HEK293 (cell line): ENCODE results near the gene PIGB.

Source experiments
- CTCF ChIA-PET: fragments of 350-600 bp; formaldehyde crosslinking; extraction: SDS; loops from one replicate; lab custom pipeline; 2021; ENCODE audit warnings: antibody characterized with exemption; lab: Yijun Ruan, JAX
- POLR2A ChIA-PET: fragments of 300-600 bp; formaldehyde crosslinking; extraction: SDS; loops from one replicate; lab custom pipeline; 2020; ENCODE audit warnings: antibody characterized with exemption, inconsistent platforms; lab: Yijun Ruan, JAX
- H3K27ac ChIP-seq: fragments of 200-500 bp; sonication (Bioruptor generic); 2 replicates; pipeline ENCODE4 v1.5.1; 2014; ENCODE audit warnings: low read depth, low read length, control low read depth, inconsistent platforms; ENCODE audit errors: extremely low read depth
- H3K36me3 ChIP-seq, 2 experiments: fragments of 200-500 bp in 1 of 2; sonication (Bioruptor generic) in 1 of 2; 1 replicate in 1 of 2; 2 replicates in 1 of 2; pipeline ENCODE4 v1.5.1; 2014 to 2017; ENCODE audit warnings: inconsistent platforms in 2 of 2, low read length in 2 of 2; ENCODE audit not compliant: control insufficient read depth in 2 of 2, insufficient read depth in 1 of 2
- H3K4me1 ChIP-seq: fragments of 200-500 bp; sonication (Bioruptor generic); 2 replicates; pipeline ENCODE4 v1.5.1; 2014; ENCODE audit warnings: mild to moderate bottlenecking, low read length, inconsistent platforms; ENCODE audit not compliant: control insufficient read depth, insufficient read depth
- H3K4me3 ChIP-seq: 2 replicates; pipeline ENCODE4 v1.5.1; 2011; ENCODE audit warnings: low read depth, mild to moderate bottlenecking, control low read depth, low read length, moderate library complexity
- H3K9me3 ChIP-seq: fragments of 200-500 bp; sonication (Bioruptor generic); 2 replicates; pipeline ENCODE4 v1.5.1; 2014; ENCODE audit warnings: low read depth, low read length, inconsistent platforms; ENCODE audit not compliant: control insufficient read depth, insufficient read depth
- HOXC10 ChIP-seq: sonication (generic); formaldehyde crosslinking; IDR thresholded peaks from 2 replicates; pipeline ENCODE4 v1.8.1; 2023; ENCODE audit warnings: mild to moderate bottlenecking, missing genetic modification reagents
- KLF10 ChIP-seq: fragments of 450-650 bp; IDR thresholded peaks from 2 replicates; pipeline ENCODE4 v1.5.1; 2018; ENCODE audit warnings: missing biosample characterization, mild to moderate bottlenecking, missing genetic modification characterization
- SP7 ChIP-seq: fragments of 450-650 bp; formaldehyde crosslinking; IDR thresholded peaks from 2 replicates; pipeline ENCODE4 v1.5.1; 2016; ENCODE audit warnings: missing biosample characterization, missing genetic modification characterization
- ZBTB8A ChIP-seq: fragments of 450-650 bp; formaldehyde crosslinking; IDR thresholded peaks from 2 replicates; pipeline ENCODE4 v1.5.1; 2016; ENCODE audit warnings: missing biosample characterization, missing genetic modification characterization
- ZFP37 ChIP-seq: fragments of 450-650 bp; formaldehyde crosslinking; IDR thresholded peaks from 2 replicates; pipeline ENCODE4 v1.5.1; 2016; ENCODE audit warnings: missing biosample characterization, missing genetic modification characterization
- ZNF169 ChIP-seq: fragments of 450-650 bp; formaldehyde crosslinking; IDR thresholded peaks from 2 replicates; pipeline ENCODE4 v1.5.1; 2016; ENCODE audit warnings: missing biosample characterization, missing genetic modification characterization
- ZNF239 ChIP-seq: fragments of 450-650 bp; formaldehyde crosslinking; IDR thresholded peaks from 2 replicates; pipeline ENCODE4 v1.5.1; 2016; ENCODE audit warnings: missing biosample characterization, missing genetic modification characterization
- ZNF350 ChIP-seq: fragments of 450-650 bp; formaldehyde crosslinking; IDR thresholded peaks from 2 replicates; pipeline ENCODE4 v1.5.0; 2017; ENCODE audit warnings: missing biosample characterization, mild to moderate bottlenecking, missing genetic modification characterization
- ZNF416 ChIP-seq: fragments of 450-650 bp; formaldehyde crosslinking; IDR thresholded peaks from 2 replicates; pipeline ENCODE4 v1.5.1; 2016; ENCODE audit warnings: missing biosample characterization, missing genetic modification characterization
- ZNF776 ChIP-seq: fragments of 450-650 bp; formaldehyde crosslinking; IDR thresholded peaks from 2 replicates; pipeline ENCODE4 v1.5.0; 2017; ENCODE audit warnings: missing biosample characterization, missing genetic modification characterization, borderline replicate concordance
- TF ChIP-seq, protein P1 (sequence below): sonication (generic); formaldehyde crosslinking; IDR thresholded peaks from 2 replicates; pipeline ENCODE4 v1.8.1; 2022; ENCODE audit warnings: mild to moderate bottlenecking, moderate library complexity, missing genetic modification reagents
- TF ChIP-seq, protein P2 (sequence below): fragments of 450-650 bp; formaldehyde crosslinking; IDR thresholded peaks from 2 replicates; pipeline ENCODE4 v1.5.1; 2016; ENCODE audit warnings: missing biosample characterization, missing genetic modification characterization
- TF ChIP-seq, protein P3 (sequence below): fragments of 450-650 bp; formaldehyde crosslinking; IDR thresholded peaks from 2 replicates; pipeline ENCODE4 v1.5.1; 2017; ENCODE audit warnings: missing biosample characterization, missing genetic modification characterization
- TF ChIP-seq, protein P4 (sequence below): fragments of 450-650 bp; formaldehyde crosslinking; optimal IDR thresholded peaks from 2 replicates; pipeline ENCODE3; 2016; ENCODE audit warnings: missing biosample characterization, mild to moderate bottlenecking, missing genetic modification characterization
- TF ChIP-seq, protein P5 (sequence below): fragments of 450-650 bp; formaldehyde crosslinking; IDR thresholded peaks from 2 replicates; pipeline ENCODE4 v1.5.1; 2017; ENCODE audit warnings: missing biosample characterization, missing genetic modification characterization

PIGB gene

DNA sequence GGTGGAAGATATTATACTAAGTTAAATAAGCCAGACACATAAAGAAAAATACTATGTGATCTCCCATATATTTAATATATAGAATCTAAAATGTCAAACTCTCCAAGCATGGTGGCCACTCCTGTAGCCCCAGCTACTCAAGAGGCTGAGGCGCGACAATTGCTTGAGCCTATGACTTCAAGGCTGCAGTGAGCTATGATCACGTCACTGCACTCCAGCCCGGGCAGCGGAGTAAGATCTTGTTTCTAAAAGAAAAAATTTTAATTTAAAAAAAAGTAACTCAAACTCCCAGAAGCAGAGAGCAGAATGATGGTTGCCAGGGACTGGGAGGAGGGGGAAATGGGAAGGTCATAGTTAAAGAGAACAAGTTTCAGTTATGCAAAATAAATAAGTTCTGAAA, 42.7 kb upstream of the PIGB start:
- no peaks in the 10 kb centered on the region for H3K4me1 ChIP-seq
- no peak for TF ChIP-seq ZNF416 (tag by site-specific recombination)
- TF ChIP-seq, protein P1, sequence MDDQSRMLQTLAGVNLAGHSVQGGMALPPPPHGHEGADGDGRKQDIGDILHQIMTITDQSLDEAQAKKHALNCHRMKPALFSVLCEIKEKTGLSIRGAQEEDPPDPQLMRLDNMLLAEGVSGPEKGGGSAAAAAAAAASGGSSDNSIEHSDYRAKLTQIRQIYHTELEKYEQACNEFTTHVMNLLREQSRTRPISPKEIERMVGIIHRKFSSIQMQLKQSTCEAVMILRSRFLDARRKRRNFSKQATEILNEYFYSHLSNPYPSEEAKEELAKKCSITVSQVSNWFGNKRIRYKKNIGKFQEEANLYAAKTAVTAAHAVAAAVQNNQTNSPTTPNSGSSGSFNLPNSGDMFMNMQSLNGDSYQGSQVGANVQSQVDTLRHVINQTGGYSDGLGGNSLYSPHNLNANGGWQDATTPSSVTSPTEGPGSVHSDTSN (CRISPR knock-in tag) = no peak
- TF ChIP-seq ZBTB8A (tag by site-specific recombination) = no peak
- TF ChIP-seq, all 188 proteins: peak for 0
- CTCF ChIA-PET = interaction anchor here (0.7 kb wide), 1 partner anchor 765 kb away, joined by 3 read pairs; no protein-coding TSS in a partner anchor
- no peak overlapping the region for H3K4me3 ChIP-seq
- no peaks in the 10 kb centered on the region for H3K9me3 ChIP-seq
- H3K36me3 ChIP-seq = no peaks in the 10 kb centered on the region
- no peak overlapping the region for H3K27ac ChIP-seq
- POLR2A ChIA-PET = no interaction called here

DNA sequence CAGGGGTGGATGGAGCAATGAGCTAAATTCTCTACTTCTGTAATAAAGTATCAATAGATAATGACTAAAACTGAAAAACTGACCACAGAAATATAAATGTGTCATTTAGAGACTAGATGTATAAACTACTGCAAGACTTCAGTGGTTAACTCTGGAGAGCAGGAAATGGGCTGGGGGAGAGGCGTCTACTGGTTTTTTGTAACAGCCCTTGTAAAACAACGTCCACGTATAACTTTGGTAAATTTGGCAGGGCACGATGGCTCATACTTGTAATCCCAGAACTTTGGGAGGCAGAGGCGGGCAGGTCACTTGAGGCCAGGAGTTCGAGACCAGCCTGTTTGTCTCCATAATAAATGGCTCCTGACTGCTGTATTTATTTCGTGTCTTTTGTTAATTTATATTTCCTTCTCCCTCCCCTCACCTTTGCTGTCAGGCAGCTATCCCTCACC, 41.9 kb upstream of the PIGB start:
- POLR2A ChIA-PET = no interaction called here
- Histone ChIP-seq H3K4me1 (no peaks in the 10 kb centered on the region; the same call in 1 of the 2 replicates), H3K27ac (no peak overlapping the region), H3K4me3 (no peak overlapping the region), H3K36me3 (no peaks in the 10 kb centered on the region)
- TF ChIP-seq, protein P2, sequence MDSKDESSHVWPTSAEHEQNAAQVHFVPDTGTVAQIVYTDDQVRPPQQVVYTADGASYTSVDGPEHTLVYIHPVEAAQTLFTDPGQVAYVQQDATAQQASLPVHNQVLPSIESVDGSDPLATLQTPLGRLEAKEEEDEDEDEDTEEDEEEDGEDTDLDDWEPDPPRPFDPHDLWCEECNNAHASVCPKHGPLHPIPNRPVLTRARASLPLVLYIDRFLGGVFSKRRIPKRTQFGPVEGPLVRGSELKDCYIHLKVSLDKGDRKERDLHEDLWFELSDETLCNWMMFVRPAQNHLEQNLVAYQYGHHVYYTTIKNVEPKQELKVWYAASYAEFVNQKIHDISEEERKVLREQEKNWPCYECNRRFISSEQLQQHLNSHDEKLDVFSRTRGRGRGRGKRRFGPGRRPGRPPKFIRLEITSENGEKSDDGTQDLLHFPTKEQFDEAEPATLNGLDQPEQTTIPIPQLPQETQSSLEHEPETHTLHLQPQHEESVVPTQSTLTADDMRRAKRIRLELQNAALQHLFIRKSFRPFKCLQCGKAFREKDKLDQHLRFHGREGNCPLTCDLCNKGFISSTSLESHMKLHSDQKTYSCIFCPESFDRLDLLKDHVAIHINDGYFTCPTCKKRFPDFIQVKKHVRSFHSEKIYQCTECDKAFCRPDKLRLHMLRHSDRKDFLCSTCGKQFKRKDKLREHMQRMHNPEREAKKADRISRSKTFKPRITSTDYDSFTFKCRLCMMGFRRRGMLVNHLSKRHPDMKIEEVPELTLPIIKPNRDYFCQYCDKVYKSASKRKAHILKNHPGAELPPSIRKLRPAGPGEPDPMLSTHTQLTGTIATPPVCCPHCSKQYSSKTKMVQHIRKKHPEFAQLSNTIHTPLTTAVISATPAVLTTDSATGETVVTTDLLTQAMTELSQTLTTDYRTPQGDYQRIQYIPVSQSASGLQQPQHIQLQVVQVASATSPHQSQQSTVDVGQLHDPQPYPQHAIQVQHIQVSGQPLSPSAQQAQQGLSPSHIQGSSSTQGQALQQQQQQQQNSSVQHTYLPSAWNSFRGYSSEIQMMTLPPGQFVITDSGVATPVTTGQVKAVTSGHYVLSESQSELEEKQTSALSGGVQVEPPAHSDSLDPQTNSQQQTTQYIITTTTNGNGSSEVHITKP (tag by site-specific recombination) = no peak
- no peak for TF ChIP-seq ZNF239 (tag by site-specific recombination)
- no peak for TF ChIP-seq ZNF350 (tag by site-specific recombination)
- no peak for TF ChIP-seq HOXC10 (CRISPR knock-in tag)
- TF ChIP-seq ZFP37 (tag by site-specific recombination) = no peak
- no peak for TF ChIP-seq KLF10 (tag by site-specific recombination)
- TF ChIP-seq, protein P3, sequence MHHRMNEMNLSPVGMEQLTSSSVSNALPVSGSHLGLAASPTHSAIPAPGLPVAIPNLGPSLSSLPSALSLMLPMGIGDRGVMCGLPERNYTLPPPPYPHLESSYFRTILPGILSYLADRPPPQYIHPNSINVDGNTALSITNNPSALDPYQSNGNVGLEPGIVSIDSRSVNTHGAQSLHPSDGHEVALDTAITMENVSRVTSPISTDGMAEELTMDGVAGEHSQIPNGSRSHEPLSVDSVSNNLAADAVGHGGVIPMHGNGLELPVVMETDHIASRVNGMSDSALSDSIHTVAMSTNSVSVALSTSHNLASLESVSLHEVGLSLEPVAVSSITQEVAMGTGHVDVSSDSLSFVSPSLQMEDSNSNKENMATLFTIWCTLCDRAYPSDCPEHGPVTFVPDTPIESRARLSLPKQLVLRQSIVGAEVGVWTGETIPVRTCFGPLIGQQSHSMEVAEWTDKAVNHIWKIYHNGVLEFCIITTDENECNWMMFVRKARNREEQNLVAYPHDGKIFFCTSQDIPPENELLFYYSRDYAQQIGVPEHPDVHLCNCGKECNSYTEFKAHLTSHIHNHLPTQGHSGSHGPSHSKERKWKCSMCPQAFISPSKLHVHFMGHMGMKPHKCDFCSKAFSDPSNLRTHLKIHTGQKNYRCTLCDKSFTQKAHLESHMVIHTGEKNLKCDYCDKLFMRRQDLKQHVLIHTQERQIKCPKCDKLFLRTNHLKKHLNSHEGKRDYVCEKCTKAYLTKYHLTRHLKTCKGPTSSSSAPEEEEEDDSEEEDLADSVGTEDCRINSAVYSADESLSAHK = no peak
- TF ChIP-seq ZNF776 (tag by site-specific recombination) = no peak
- no peak for TF ChIP-seq ZNF169 (tag by site-specific recombination)
- TF ChIP-seq, all 188 proteins: peak for 0
- no peaks in the 10 kb centered on the region for H3K9me3 ChIP-seq
- CTCF ChIA-PET = no interaction called here

DNA sequence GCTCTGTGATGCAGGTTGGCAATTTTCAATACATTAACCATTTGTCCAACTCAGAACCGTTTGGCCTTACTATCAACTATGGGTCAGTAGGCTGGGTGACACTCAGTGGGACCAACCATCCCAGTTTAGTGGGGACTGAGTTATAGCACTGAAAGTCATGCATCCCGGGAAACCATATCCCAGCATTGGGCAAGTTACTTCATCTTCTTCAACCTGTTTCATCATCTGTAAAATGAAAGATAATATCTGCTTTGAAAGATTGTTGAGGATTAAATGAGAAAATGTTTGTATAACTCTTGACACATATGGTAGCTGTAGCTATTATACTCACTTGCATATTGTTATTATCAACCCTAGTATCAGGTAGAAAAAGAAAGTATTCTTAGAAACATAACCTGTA, 41.3 kb upstream of the PIGB start:
- CTCF ChIA-PET = no interaction called here
- POLR2A ChIA-PET = no interaction called here
- H3K4me1 ChIP-seq = peaks cover 4% of the 10 kb centered on the region
- TF ChIP-seq, protein P2 (tag by site-specific recombination) = peak; percentile 50; the same call in 1 of the 2 replicates
- TF ChIP-seq, protein P4, sequence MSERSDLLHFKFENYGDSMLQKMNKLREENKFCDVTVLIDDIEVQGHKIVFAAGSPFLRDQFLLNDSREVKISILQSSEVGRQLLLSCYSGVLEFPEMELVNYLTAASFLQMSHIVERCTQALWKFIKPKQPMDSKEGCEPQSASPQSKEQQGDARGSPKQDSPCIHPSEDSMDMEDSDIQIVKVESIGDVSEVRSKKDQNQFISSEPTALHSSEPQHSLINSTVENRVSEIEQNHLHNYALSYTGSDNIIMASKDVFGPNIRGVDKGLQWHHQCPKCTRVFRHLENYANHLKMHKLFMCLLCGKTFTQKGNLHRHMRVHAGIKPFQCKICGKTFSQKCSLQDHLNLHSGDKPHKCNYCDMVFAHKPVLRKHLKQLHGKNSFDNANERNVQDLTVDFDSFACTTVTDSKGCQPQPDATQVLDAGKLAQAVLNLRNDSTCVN = no peak
- TF ChIP-seq, protein P5, sequence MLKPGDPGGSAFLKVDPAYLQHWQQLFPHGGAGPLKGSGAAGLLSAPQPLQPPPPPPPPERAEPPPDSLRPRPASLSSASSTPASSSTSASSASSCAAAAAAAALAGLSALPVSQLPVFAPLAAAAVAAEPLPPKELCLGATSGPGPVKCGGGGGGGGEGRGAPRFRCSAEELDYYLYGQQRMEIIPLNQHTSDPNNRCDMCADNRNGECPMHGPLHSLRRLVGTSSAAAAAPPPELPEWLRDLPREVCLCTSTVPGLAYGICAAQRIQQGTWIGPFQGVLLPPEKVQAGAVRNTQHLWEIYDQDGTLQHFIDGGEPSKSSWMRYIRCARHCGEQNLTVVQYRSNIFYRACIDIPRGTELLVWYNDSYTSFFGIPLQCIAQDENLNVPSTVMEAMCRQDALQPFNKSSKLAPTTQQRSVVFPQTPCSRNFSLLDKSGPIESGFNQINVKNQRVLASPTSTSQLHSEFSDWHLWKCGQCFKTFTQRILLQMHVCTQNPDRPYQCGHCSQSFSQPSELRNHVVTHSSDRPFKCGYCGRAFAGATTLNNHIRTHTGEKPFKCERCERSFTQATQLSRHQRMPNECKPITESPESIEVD (tag by site-specific recombination) = peak; percentile 29; the same call in 1 of the 2 replicates
- TF ChIP-seq SP7 (tag by site-specific recombination) = peak; percentile 79
- no peaks in the 10 kb centered on the region for H3K36me3 ChIP-seq
- H3K9me3 ChIP-seq = no peaks in the 10 kb centered on the region
- H3K4me3 ChIP-seq = no peak overlapping the region
- H3K27ac ChIP-seq = no peak overlapping the region
